A549 (cell line): ENCODE data around the gene SBNO2. TPM values are rescaled to one million over a fixed set of nuclear protein-coding genes. Genes with fewer than 3 reads are reported as not detected.

ENCODE experiments used
- ATAC-seq, 2 experiments: fragments of 200-7000 bp in 1 of 2; fragments of >200 bp in 1 of 2; cut with Nextera tagmentation in 1 of 2; cut with Tn5 transposase in 1 of 2; 3 replicates each; pipeline versions ENCODE4 v1.8.0 to v1.9.1; 2018 to 2020; ENCODE audit warnings: mild to moderate bottlenecking in 1 of 2, moderate library complexity in 1 of 2
- CTCF ChIA-PET: fragments of 300-600 bp; sonication (Branson Sonifier 250); formaldehyde crosslinking; extraction: SDS; loops from one replicate; lab custom pipeline; 2021; ENCODE audit warnings: antibody characterized with exemption, inconsistent platforms; lab: Yijun Ruan, JAX
- POLR2A ChIA-PET: fragments of 350-600 bp; formaldehyde crosslinking; extraction: SDS; loops from one replicate; lab custom pipeline; 2021; ENCODE audit warnings: antibody characterized with exemption, inconsistent platforms; lab: Yijun Ruan, JAX
- DNase-seq, 2 experiments: peaks; one replicate each; pipeline versions ENCODE4 v3.0.0 to v3.0.0-alpha.2; 2011 to 2016; ENCODE audit warnings: low read depth in 1 of 2, low spot score in 1 of 2
- FAIRE-seq: peaks from 2 replicates; lab custom pipeline; 2011; peaks lifted over from hg19 to GRCh38; lab: Jason Lieb, UNC
- H3K27ac ChIP-seq, 2 experiments: fragments of >200 bp; sonication (Bioruptor Twin); formaldehyde crosslinking; 3 replicates each; pipeline ENCODE4 v1.5.1; 2016 to 2017
- H3K4me1 ChIP-seq: fragments of >200 bp; sonication (Bioruptor Twin); formaldehyde crosslinking; 3 replicates; pipeline ENCODE4 v1.6.1; 2016
- H3K4me2 ChIP-seq: fragments of >200 bp; sonication (Bioruptor Twin); formaldehyde crosslinking; 3 replicates; pipeline ENCODE4 v1.6.1; 2016
- H3K4me3 ChIP-seq: fragments of >200 bp; sonication (Bioruptor Twin); formaldehyde crosslinking; 3 replicates; pipeline ENCODE4 v1.5.1; 2016
- H3K9me3 ChIP-seq: fragments of >200 bp; sonication (Bioruptor Twin); formaldehyde crosslinking; 3 replicates; pipeline ENCODE4 v1.6.1; 2016
- BHLHE40 ChIP-seq: IDR thresholded peaks from 2 replicates; pipeline ENCODE4 v1.6.1; 2012; ENCODE audit warnings: low read depth, low read length, inconsistent platforms
- CHD2 ChIP-seq: fragments of 150-350 bp; IDR thresholded peaks from 2 replicates; pipeline ENCODE4 v1.6.1; 2014; ENCODE audit warnings: low read length; ENCODE audit not compliant: partially characterized antibody
- EHMT2 ChIP-seq: fragments of 200-600 bp; sonication (generic); IDR thresholded peaks from 2 replicates; pipeline ENCODE4 v1.6.1; 2016; ENCODE audit warnings: antibody characterized with exemption, low read depth, mild to moderate bottlenecking, moderate library complexity
- HEYL ChIP-seq: fragments of 250-450 bp; sonication (Bioruptor Pico); IDR thresholded peaks from 2 replicates; pipeline ENCODE4 v1.8.0; 2021; ENCODE audit warnings: mild to moderate bottlenecking, moderate library complexity
- HMGXB4 ChIP-seq: fragments of 250-450 bp; sonication (Bioruptor Pico); IDR thresholded peaks from 2 replicates; pipeline ENCODE4 v1.5.0; 2021; ENCODE audit warnings: mild to moderate bottlenecking, moderate library complexity, borderline replicate concordance
- HOXB13 ChIP-seq: fragments of 250-450 bp; sonication (Bioruptor Pico); IDR thresholded peaks from 2 replicates; pipeline ENCODE4 v1.5.0; 2020; ENCODE audit warnings: low read depth, mild to moderate bottlenecking, moderate library complexity
- JUN ChIP-seq, 2 experiments: fragments of >200 bp; sonication (Bioruptor Twin); formaldehyde crosslinking; IDR thresholded peaks; 2 replicates in 1 of 2; 3 replicates in 1 of 2; pipeline ENCODE4 v1.6.1; 2016 to 2017
- JUNB ChIP-seq: fragments of >200 bp; sonication (Bioruptor Twin); formaldehyde crosslinking; IDR thresholded peaks from 2 replicates; pipeline ENCODE4 v1.6.1; 2016
- MAZ ChIP-seq: fragments of 150-350 bp; IDR thresholded peaks from 2 replicates; pipeline ENCODE4 v1.6.1; 2014; ENCODE audit warnings: antibody characterized with exemption, low read depth, low read length, borderline replicate concordance
- PBX3 ChIP-seq: IDR thresholded peaks from 2 replicates; pipeline ENCODE4 v1.6.1; 2012
- PHF8 ChIP-seq: fragments of 200-600 bp; sonication (generic); IDR thresholded peaks from 2 replicates; pipeline ENCODE4 v1.6.1; 2016; ENCODE audit warnings: low read depth, mild to moderate bottlenecking, antibody characterized with exemption, moderate library complexity, borderline replicate concordance
- POLR2A ChIP-seq: IDR thresholded peaks from 2 replicates; pipeline ENCODE4 v1.6.1; 2012; ENCODE audit warnings: mild to moderate bottlenecking, low read length
- POLR2AphosphoS2 ChIP-seq: conservative IDR thresholded peaks from 2 replicates; pipeline ENCODE4 v1.6.1; 2012; ENCODE audit warnings: low read length, improper control_type of control experiment, inconsistent platforms
- RARB ChIP-seq: fragments of 250-450 bp; sonication (Bioruptor Pico); IDR thresholded peaks from 2 replicates; pipeline ENCODE4 v1.8.0; 2021; ENCODE audit warnings: mild to moderate bottlenecking, moderate library complexity
- RCOR1 ChIP-seq: fragments of 150-350 bp; IDR thresholded peaks from 2 replicates; pipeline ENCODE4 v1.6.1; 2014; ENCODE audit warnings: antibody characterized with exemption, low read length, low read depth
- SMC3 ChIP-seq: fragments of >200 bp; sonication (Bioruptor Twin); formaldehyde crosslinking; IDR thresholded peaks from 3 replicates; pipeline ENCODE4 v1.6.1; 2018; ENCODE audit warnings: inconsistent platforms
- TP53 ChIP-seq: fragments of 250-450 bp; sonication (Bioruptor Pico); IDR thresholded peaks from 2 replicates; pipeline ENCODE4 v1.5.0; 2021; ENCODE audit warnings: mild to moderate bottlenecking, moderate library complexity
- ZFP36 ChIP-seq: fragments of 450-650 bp; IDR thresholded peaks from 2 replicates; pipeline ENCODE4 v1.6.1; 2014; ENCODE audit warnings: borderline replicate concordance; ENCODE audit not compliant: partially characterized antibody
- ZNF302 ChIP-seq: fragments of 250-450 bp; sonication (Bioruptor Pico); IDR thresholded peaks from 2 replicates; pipeline ENCODE4 v1.9.0; 2021; ENCODE audit warnings: inconsistent platforms, mild to moderate bottlenecking, moderate library complexity
- WGBS: methylation state at CpG from one replicate; pipeline ENCODE4 v1.1.6; 2017; ENCODE audit errors: missing lambda C conversion rate; 5-methylcytosine and 5-hydroxymethylcytosine counted together
- polyA plus RNA-seq, 4 experiments: library from polyadenylated mRNA; depleted of rRNA in 3 of 4; stranded (reverse); fragments of >200 nt; fragmentation: RNase III in 1 of 4; extraction: RNeasy Plus Mini Kit Qiagen cat#74134 plus additional on column Dnase treatment in 1 of 4; gene quantifications; 2 replicates in 3 of 4; 3 replicates in 1 of 4; pipeline ENCODE4 v1.2.3, GENCODE V29; 2011 to 2017
- TF ChIP-seq, protein P1 (sequence below): IDR thresholded peaks from 2 replicates; pipeline ENCODE4 v1.6.1; 2012
- TF ChIP-seq, protein P2 (sequence below): fragments of >200 bp; sonication (Bioruptor Twin); formaldehyde crosslinking; IDR thresholded peaks from 2 replicates; pipeline ENCODE4 v1.6.1; 2016
- TF ChIP-seq, protein P3 (sequence below): fragments of 150-350 bp; IDR thresholded peaks from 2 replicates; pipeline ENCODE4 v1.6.1; 2014; ENCODE audit warnings: low read depth, mild to moderate bottlenecking, low read length

Gene SBNO2
- polyA plus RNA-seq, 2 of the 4 experiments (the other 2 are of a cell fraction), result 6.8 to 27.0 TPM

- FAIRE-seq (no peak), DNase-seq (no peak), ATAC-seq (no peak)
- no peak overlapping the region for H3K4me3 ChIP-seq
- WGBS, result 83% methylated on average over 16 of the region's 16 CpGs
- no peak overlapping the region for H3K4me2 ChIP-seq
- POLR2A ChIA-PET, result interaction anchor here (0.6 kb wide), 1 partner anchor 35 kb away, joined by 3 read pairs; no protein-coding TSS in a partner anchor
- no peak overlapping the region for H3K27ac ChIP-seq
- TF ChIP-seq HMGXB4 (CRISPR knock-in tag) (no peak), TP53 (CRISPR knock-in tag) (no peak), JUNB (no peak), HEYL (CRISPR knock-in tag) (no peak), ZNF302 (CRISPR knock-in tag) (no peak), POLR2AphosphoS2 (no peak), MAZ (no peak), RARB (CRISPR knock-in tag) (no peak)
- TF ChIP-seq, protein P1, sequence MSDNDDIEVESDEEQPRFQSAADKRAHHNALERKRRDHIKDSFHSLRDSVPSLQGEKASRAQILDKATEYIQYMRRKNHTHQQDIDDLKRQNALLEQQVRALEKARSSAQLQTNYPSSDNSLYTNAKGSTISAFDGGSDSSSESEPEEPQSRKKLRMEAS, result no peak
- no peaks in the 10 kb centered on the region for H3K9me3 ChIP-seq
- CTCF ChIA-PET, result interaction anchor here (1.2 to 1.3 kb wide), 2 partner anchors 9 to 36 kb away, joined by 5 read pairs; no protein-coding TSS in a partner anchor
- H3K4me1 ChIP-seq, result peaks cover 13% of the 10 kb centered on the region
Measured at GRCh38 chr19:1076951-1077350, 97.1 kb downstream of the SBNO2 start.

DNA sequence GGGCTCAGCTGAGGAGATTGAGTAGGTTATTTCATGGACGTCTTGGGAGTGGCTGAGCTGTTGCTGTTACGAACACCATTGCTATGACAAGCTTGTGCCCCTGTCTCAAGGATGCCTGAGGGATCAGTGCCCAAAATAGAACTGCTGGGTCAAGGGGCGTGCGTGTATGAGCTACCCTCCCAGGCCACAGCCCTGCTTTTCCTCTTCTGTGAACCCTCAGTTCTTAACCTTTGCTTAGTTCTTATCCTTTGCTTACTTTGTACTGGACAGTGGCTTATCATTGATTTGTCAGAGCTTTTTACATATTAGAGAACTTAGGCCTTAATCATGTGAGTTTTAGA, 98.1 kb downstream of the SBNO2 start:
- no peak overlapping the region for H3K4me3 ChIP-seq
- peak overlapping the region in 1 of 2 experiments; percentile 99; a peak in 1 of 6 replicates for H3K27ac ChIP-seq
- ChIA-PET CTCF (interaction anchor here (1.0 to 1.8 kb wide), 5 partner anchors 9 to 118 kb away, joined by 3 to 5 read pairs (median 5); no protein-coding TSS in a partner anchor), POLR2A (no interaction called here)
- no peaks in the 10 kb centered on the region for H3K9me3 ChIP-seq
- H3K4me1 ChIP-seq, result peaks cover 13% of the 10 kb centered on the region
- WGBS, result 89% methylated on average over 4 of the region's 4 CpGs
- TF ChIP-seq PHF8, result no peak
- TF ChIP-seq SMC3, result no peak
- TF ChIP-seq CHD2, result no peak
- no peak for TF ChIP-seq POLR2A
- TF ChIP-seq, protein P2, sequence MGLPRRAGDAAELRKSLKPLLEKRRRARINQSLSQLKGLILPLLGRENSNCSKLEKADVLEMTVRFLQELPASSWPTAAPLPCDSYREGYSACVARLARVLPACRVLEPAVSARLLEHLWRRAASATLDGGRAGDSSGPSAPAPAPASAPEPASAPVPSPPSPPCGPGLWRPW, result no peak
- TF ChIP-seq RCOR1, result no peak
- TF ChIP-seq, all 56 proteins: peak for 0
- H3K4me2 ChIP-seq, result no peak overlapping the region
- FAIRE-seq, result no peak
- no peak for ATAC-seq
- DNase-seq, result no peak

DNA sequence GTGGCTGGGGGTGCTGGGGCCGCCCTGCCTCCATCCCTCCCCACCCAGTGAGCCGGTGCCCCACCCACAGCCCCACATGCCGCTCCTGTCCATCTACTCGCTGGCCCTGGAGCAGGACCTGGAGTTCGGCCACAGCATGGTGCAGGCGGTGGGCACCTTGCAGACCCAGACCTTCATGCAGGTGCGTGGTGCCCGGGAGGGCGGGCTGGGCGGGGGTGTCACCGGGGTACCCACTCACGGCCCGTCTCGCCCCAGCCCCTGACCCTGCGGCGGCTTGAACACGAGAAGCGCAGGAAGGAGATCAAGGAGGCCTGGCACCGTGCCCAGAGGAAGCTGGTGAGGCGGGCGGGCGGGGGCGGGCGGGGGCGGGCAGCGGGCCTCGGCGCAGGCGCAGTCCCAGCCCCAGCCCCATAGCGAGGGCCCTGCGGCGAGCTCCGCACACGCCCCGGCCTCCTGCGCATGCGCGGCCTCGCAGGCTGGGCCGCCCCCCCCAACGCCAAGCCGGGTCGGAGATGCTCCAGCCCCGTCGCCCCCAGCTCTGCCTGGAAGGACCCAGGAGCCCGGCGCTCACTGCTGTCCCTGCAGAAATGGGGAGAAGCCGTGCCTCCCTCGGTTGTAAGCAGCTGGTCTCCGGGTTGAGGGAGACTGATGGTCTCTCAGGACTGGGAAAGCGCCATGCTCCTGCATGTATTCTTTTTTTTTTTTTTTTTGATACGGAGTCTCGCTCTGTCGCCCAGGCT, 99.4 kb downstream of the SBNO2 start:
- ChIA-PET CTCF (interaction anchor here (1.2 to 1.8 kb wide), 4 partner anchors 10 to 192 kb away, joined by 4 to 5 read pairs (median 4); no protein-coding TSS in a partner anchor), POLR2A (interaction anchor here (0.6 to 1.4 kb wide), 7 partner anchors 10 to 194 kb away, joined by 3 to 8 read pairs (median 3); partner anchors contain the start of gene POLR2E)
- no peak for FAIRE-seq
- H3K27ac ChIP-seq, result peak overlapping the region; percentile 96 to 99
- WGBS, result 5% methylated on average over 9 of the region's 54 CpGs
- peak; percentile 74 for DNase-seq
- no peak for TF ChIP-seq EHMT2
- TF ChIP-seq, protein P3, sequence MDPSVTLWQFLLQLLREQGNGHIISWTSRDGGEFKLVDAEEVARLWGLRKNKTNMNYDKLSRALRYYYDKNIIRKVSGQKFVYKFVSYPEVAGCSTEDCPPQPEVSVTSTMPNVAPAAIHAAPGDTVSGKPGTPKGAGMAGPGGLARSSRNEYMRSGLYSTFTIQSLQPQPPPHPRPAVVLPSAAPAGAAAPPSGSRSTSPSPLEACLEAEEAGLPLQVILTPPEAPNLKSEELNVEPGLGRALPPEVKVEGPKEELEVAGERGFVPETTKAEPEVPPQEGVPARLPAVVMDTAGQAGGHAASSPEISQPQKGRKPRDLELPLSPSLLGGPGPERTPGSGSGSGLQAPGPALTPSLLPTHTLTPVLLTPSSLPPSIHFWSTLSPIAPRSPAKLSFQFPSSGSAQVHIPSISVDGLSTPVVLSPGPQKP, result no peak
- no peak for TF ChIP-seq BHLHE40
- TF ChIP-seq JUN (IDR thresholded peaks at IDR 0.05), result peak; percentile 38 to 56; a peak in 2 of 5 replicates
- peak; percentile 64 for TF ChIP-seq POLR2A
- no peak for TF ChIP-seq RCOR1
- no peak for TF ChIP-seq HOXB13 (CRISPR knock-in tag)
- TF ChIP-seq PBX3, result 0 out of 2 replicates have a peak, but pooled peaks have one; percentile 23
- no peak for TF ChIP-seq ZFP36
- peak overlapping the region; percentile 61 for H3K4me3 ChIP-seq
- H3K9me3 ChIP-seq, result no peaks in the 10 kb centered on the region
- peak overlapping the region; percentile 98 for H3K4me2 ChIP-seq
- peak; percentile 76 to 80 for ATAC-seq
- peaks cover 13% of the 10 kb centered on the region for H3K4me1 ChIP-seq
